NCI-H1694 treated with DMSO at 0.1 percent for 48 hours (cell line): ENCODE data around the gene FAXDC2.

ENCODE experiments used
- DNase-seq: peaks from one replicate; lab custom pipeline; 2025; lab: John Stamatoyannopoulos, UW

FAXDC2 gene, protein sequence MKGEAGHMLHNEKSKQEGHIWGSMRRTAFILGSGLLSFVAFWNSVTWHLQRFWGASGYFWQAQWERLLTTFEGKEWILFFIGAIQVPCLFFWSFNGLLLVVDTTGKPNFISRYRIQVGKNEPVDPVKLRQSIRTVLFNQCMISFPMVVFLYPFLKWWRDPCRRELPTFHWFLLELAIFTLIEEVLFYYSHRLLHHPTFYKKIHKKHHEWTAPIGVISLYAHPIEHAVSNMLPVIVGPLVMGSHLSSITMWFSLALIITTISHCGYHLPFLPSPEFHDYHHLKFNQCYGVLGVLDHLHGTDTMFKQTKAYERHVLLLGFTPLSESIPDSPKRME

DNA sequence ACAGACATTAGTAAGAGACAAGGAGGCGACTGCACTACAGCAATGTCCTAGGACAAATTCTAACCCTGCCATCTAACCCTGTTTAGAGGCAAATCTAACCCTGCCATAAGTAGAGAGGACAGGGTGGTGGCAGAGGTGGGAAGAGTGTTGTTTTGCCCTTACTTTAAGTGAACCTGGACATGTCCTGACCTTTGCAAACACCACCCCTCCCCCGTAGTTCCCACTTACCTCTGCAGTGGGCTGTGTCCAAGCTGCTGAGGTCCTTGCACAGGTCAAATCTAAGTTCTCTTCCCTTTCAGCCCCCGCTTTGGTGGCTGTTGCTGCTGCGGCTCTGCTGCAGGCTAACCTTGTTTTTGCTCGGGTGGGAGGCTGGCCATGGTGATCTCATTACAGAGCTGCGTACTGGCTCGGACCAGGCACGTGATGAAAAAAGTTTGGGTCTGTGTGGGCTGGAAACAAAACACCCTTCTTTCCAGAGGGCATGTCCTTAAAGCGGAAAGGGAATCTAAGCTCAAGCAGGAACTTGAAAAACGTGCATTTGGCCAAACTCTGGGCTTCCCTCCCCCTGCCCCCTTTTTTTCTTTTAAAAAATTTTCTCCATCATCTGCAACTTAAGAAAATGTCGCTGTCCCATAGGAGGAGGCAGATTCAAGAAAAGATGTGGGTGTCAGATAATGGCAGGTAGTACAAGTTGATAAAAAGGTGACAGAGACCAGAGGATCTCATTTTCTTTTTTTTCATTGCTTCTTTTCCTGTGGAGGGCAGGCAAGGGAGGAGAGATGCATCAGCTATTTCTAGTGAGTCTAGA is at the start of gene FAXDC2:
FAXDC2 (minus strand) TSS at position 349 of the 808 bp plus-strand sequence. CDS start 12,425 bp downstream, outside the sequence.
- no peak for DNase-seq

DNA sequence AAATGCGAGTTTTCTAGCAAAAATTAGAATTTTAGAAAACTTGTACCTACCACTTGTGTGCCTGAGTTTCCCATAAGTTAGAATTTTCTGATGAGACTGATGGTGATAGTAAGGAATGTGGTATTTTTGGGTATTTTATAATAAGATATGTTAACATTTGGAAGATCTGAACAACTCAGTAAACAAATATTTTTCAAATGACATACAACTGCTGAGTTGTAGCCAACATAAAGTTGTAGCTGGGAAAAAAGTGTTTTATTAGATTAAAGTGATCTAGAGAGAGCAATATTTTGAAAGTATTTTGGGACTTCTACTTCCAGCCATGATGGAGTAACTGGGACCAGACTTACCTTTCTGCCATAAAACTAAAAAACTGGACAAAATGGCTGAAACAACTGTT is 49.7 kb upstream of the FAXDC2 start:
- no peak for DNase-seq

DNA sequence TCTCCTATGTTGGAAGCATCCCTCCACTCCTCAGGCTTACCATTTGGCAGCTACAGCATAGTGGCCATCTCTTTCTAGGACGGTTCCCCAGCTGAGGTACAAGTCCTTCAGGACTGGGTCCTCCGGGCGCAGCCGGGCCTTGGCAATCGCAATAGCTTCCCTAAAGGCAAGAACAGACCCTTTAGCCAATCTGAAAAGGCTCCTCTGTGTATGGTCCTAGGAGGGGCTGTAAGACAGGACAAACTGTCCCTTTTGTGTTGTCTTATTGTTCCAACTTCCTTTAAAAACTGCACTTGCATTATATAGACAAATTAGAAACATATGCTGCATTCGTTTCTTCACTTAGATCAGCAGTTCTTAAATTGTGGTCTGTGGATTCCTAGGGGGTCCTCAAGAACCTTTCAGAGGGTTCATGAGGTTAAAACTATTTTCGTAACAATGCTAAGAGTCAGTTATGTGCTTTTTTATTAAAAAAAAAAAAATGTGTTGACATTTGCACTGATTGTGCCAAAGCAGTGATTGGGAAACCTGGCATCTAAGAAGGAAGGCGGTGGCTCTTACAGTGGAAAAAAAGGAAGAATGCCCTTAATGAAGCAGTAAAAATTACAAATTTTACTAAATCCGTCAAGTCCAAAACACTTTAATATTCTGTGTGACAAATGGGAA is 48.9 kb upstream of the FAXDC2 start:
- no peak for DNase-seq

DNA sequence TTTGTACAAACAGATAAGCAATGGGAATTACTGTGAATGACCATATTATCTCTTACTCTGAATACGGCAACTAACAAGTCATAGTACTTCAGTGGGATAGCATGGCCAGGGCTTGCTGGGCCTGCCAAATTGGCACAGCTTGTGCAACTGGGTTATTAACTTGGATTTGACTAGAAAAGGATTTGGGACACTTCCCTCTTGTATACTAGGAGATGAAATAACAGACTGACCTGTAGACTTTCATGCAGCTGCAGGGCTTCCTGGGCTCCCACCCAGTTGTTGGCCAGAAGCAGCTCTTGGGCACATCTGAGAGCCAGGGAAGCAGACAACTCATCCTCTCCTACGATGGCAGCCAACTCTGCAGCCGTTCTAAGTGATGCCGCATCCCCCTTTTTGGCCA is 47.8 kb upstream of the FAXDC2 start:
- DNase-seq: no peak

DNA sequence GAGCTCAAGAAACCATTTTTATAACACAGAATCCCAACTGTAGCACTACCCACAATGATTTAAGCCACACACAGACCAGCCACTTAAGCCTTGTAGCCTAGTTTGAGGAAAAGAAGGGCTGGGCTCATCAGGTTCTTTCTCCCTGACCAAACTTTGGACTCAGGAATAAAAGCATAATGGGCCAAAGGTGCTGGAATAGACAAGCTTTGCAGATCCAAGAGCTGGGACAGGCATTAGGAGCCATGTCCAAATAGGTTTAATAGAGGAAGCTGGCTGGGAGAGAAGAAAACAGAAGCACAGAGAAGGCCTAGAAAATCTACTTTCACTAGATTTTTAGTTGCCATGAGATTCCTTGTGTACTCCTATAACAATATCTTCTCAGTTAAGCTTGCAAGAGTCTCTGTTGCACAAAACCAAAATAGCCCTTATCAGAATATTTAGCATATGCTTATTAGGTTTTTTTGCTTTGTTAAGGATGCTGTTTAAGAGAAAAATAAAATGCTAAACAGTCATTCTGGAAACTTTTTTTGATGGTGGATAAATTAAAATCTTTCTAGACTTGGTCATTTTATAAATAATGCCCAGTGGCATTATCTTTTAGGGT is 46.3 kb upstream of the FAXDC2 start:
- DNase-seq: no peak

DNA sequence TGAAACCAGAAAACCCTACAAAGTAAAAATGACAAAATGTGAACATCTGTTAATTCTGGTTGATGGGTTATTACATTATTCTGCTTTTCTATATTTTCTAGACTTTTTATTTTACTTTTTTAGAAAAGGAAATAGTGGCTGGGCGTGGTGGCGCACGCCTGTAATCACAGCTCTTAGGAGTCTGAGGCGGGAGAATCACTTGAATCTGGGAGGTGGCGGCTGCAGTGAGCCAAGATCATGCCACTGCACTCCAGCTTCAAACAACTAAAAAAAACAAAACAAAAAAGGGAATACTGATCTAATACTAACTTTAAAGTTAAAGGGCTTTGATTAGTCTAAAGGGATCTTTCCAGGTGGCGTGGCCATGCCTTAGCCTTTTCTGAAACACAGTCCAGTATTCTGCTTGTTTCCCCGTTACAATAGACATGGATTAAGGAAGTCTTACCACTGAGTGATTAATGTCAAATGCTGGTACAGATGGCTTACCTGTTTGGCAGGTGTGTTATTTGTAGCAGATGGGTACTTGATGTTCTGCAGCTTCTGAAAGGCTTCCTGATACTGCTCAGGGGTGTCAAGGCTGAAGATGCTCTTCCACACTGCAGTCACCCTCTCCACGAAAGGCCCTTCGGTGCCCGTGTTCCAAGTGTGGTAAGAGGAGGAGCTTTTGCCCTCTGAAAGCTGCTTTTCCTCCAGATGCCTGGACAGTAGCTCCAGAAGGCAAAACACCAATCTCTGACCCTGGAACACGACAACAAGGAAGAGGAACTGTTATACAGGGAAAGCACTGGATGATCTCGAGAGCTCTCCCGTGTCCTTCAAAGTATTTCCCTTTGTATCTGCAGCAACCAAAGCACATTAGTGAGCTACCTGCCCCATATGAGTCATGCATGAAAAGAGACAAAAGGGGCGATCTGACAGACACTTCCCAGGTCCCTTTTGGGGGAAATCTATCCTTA is 45.5 kb upstream of the FAXDC2 start:
- DNase-seq: no peak

DNA sequence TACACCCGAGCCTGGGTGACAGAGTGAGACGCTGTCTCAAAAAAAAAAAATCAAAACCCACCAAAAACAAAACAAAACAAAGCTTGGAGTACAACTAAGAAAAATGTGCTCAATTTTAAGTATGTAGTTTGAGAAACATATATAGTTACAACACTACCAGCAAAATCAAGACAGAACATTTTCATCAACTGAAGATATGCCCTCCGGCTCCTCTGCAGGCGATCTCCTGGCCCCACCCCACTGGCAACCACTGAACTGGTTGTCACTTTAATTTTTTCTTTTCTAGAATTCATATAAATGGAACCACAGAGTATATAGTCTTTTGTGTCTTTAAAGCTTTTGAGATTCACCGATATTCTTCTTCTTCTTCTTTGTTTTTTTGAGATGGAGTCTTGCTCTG is 43.0 kb upstream of the FAXDC2 start:
- no peak for DNase-seq

DNA sequence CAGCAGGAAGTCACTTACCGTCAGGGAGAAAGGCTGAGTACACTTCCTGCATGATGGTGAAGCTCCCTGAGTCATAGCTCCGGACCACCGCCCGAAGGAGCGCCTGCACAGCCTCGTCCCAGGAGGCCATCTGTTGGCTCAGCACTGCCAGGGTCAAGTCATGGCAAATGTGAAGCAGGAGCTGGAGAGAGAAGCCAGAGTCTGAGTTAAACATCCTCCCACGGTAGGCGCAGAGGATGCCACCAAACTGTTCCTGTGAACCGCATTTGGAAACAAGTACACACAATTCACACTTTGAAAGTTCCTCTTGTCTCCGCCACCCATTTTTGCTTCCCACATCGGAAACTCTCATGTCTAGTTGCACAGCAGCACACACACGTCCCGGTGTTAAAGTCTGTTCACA is 42.0 kb upstream of the FAXDC2 start:
- no peak for DNase-seq

DNA sequence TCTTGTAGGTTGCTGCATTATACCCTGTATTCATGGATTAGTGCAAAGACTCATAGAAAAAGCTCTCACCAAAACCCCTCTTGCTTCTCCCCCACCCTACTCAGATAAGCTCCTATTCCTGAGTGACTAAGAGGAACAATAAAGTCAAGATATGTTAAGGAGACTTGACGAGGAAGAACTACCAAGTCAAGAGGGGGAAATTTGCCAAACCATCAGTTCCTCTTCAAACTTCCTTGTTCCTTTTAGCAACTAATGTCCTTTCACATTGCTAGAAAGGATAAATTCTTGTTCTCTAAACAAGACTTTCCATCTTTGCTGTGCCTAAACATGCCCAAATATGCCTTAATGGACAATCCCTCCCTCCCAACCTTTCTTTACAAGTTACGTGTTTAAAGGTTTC is 35.0 kb upstream of the FAXDC2 start:
- DNase-seq: no peak

DNA sequence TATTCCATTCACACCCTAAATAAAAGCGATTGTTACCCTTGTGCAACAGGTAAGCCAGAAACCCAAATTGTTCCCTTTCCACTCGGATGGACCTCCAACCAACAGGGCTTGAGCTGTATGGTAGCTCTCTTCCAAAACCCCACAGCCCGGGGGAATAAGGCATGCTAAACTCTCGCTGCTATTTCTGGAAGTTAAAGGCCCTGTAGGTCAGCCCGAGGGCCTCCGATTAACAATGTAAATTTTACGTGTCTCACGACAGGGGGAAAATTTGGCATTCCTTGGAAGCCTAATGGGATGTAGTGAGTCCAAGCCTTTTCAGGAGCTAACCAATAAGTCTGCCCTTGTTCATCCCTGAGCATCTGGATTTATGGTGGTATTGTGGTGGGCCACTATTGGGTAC is 34.0 kb upstream of the FAXDC2 start:
- DNase-seq: no peak

DNA sequence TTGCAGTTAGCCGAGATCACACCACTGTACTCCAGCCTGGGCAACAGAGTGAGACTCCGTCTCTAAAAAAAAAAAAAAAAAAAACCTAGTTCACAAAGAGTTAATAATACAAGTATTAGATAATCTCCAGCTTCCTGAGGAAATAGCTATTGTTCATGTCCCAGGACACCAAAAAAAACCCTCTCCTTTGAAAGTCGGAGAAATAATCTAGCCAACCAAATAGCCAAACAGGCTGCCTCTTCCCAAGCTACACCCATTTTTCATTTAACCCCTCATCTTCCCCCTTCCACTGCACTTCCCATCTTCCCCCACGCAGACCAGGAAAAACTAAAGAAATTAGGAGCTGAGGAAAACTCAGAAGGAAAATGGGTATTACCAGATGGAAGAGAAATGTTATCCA is 31.6 kb upstream of the FAXDC2 start:
- DNase-seq: no peak

DNA sequence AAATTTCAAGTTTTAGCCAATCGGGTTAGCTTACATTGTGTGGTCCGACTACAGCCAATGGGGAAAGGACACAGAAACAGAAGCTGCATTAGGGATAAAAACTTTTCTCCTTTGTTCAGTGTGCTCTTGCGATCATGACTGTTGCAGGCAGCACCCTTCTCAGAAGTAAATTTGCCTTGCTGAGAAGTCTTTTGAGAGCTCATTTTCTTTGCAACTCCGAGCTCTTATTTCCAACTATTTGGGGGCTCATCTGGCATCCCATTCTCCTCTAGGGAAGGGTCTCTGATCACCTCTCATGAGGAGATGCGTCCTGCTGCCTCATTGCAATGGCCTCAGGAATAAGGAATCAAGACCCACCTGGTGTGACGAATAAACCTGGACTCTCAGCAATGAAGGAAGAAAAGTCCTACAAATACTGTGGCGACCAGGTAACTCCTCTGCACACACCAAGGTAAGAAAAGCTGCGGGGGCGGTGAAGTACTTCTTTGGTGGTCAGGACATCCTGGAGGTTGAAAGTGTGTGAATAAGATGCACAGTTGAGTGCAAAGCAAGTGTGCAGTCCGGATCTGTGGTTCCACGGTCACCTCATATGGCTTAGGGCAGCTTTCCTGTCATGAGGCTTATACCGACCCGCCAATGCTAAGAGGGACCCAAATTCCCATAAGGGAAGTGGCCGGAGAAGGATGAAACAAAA is 28.4 kb upstream of the FAXDC2 start:
- no peak for DNase-seq

DNA sequence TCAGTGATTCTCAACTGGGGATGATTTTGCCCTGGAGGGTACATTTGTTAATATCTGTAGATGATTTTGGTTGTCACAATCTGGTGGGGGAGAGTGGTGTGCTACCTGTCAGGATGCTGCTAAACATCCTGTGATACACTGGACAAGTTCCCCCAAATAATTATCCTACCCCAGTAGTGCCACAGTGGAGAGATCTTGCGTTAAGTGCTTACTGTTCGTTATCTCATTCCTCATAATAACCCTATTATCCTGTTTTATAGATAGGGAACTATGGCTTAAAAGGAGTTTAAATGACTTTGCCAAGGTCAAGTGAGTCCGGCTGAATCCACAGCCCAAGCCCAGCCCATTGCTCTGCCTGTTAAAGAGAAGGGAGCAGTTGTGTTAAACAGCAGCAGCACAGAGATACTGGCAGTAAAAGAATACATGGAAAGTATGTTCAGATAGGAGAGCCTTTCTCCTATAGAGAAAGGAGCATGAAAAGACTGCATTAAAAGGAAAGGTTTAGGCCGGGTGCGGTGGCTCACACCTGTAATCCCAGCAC is 23.5 kb upstream of the FAXDC2 start:
- no peak for DNase-seq

DNA sequence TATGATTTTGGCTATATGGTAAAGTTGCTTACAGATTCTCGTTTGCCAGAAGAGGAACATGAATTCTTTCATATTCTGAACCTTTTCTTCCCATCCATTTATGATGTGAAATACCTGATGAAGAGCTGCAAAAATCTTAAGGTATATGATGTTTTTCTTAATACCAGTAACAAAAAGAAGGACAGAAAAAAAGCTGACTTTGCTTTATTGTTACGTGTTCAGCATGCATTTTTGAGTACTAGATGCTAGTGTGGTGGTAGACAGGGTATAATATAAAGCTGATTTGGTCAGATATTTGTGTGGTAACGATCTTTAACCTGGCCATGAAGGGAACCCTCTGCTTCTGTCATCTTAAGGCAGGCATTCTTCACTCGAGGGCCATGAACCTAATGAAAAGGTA is 21.3 kb upstream of the FAXDC2 start:
- DNase-seq: no peak

DNA sequence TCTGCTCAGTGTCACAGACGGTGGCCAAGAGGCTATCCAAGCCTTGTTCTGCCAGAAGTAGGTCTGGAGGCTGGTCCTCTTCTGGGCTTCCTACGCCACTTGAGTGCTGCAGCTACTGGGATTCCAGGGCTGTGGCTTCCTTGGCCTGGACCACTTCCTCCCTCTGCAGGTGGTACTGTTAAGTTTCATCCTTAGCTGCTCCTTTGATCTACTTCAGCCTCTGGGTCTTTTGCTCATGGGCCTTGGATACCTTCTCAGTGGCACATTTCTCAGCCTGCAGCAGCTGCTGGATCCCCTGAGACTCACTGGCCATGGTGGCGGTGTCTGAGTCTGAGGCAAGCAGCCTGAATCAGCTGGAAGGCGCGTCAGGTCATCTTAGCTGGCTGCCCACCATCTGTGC is 18.3 kb upstream of the FAXDC2 start:
- no peak for DNase-seq

DNA sequence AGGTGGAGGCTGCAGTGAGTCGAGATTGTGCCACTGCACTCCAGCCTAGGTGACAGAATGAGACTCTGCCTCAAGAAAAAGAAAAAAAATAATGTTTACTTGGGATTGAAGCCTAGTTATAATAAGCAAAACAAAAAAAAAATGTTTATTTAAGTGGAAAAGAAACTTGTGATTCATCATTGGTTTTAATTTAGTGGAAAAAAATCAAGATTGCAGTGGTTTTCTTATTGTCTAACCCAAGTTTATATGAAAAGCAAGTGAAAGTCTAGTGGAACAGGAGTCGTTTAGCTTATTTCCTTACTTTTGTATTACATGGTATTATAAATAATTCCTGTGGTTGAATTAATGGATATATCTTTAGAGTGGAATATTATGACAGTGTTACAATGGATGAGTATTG is 16.4 kb upstream of the FAXDC2 start:
- no peak for DNase-seq

DNA sequence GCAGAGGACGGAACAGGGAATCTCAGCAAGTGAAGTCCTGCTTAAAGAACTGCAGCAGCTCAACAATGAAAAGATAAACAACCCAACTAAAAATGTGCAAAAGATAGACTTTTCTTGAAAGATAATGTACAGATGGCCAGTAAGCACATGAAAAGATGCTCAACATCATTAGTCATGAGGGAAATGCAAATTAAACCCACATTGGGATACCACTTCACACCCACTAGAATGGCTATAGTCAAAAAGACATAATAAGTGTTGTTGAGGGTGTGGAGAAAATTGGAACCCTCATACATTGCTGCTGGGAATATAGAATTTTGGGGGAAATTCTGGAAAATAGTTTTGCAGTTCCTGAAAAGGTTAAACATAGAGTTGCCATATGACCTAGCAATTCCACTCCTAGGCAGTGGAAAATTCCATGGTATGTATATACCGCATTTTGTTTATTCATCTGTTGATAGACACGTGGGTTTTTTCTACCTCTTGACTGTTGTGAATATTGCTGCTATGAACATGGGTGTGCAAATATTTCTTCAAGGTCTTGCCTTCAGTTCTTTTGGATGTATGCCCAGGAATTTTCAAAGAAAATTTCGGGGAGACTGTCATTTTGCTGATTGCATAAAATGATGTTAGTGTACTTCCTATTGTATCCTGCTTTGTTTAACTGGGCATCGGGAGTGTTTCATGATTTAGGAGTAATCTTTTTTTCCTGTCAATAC is 15.2 kb upstream of the FAXDC2 start:
- DNase-seq: no peak

DNA sequence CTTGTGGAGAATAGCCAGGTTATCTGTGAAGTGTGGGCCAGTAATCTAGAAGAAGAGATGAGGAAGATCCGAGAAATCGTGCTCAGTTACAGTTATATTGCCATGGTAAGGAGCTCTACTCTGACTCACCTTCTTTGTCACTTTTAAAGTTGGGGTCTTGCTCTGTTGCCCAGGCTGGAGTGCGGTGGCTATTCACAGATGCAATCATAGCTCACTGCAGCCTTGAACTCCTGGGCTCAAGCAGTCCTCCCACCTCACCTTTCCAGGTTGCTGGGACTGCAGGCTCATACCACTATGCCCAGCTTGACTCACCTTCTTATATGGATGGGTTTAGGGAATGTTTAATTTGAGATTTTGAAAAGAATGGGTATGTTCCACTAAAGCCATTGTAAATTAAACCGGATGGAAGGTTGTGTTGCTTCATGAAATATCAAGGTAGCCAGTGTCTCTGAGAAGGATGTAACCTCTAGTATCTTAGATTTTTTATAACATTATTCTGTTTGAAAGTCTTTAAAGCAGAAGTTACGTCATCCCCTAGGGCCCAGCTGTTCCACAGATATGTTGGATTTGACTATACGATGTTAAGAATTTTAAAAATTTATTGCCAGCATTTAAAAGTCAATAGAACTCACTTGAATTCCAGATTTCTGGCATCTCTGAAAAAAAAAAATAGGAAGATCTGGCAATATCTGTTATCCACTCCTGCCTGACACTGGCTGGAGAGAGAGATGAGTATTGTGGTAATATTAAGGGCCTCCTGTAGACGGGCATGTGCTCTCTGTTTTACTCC is 13.1 kb upstream of the FAXDC2 start:
- no peak for DNase-seq

DNA sequence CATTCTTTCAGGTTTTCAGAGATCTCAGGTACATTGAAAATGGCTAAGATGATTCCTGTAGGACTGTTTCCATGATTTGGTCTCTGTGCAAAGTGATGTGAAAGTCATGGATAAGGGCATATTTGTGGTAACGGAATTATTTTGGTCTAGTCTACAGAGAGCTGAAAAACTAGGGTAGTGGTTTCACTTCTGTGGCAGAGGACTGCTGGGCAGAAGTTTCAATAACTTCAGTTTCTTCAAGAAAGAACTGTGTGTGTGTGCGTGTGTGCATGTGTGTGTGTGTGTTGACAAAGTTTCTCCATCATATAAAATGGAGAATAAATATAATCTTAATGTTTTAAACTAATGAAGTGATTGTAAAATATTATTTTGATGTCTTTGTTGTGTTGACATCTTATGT is 12.4 kb upstream of the FAXDC2 start:
- DNase-seq: no peak
